ENCODE results near the gene YES1.
"Not testable (repeated sequence)": the region's sequence is repeated elsewhere in the genome, so short reads cannot be mapped to it uniquely, and the experiment has no call there.

The YES1 gene

GRCh38 chr18:778194-778927 is 33.7 kb downstream of the YES1 start:
- no peak for DNase-seq

GRCh38 chr18:777021-777420 is 35.0 kb downstream of the YES1 start:
- no peak for DNase-seq

GRCh38 chr18:776044-776443 is 36.0 kb downstream of the YES1 start:
- not testable (repeated sequence) for DNase-seq

GRCh38 chr18:774811-775210 is 37.2 kb downstream of the YES1 start:
- DNase-seq: no peak

- no peak for DNase-seq
Measured at GRCh38 chr18:773980-774624, 37.9 kb downstream of the YES1 start.

GRCh38 chr18:770583-770961 is 41.5 kb downstream of the YES1 start:
- no peak for DNase-seq

- DNase-seq: no peak
Measured at GRCh38 chr18:767961-768360, 44.1 kb downstream of the YES1 start.

GRCh38 chr18:767084-767882 is 44.8 kb downstream of the YES1 start:
- DNase-seq: no peak

- no peak for DNase-seq
Measured at GRCh38 chr18:766550-766860, 45.5 kb downstream of the YES1 start.

GRCh38 chr18:765764-766549 is 46.1 kb downstream of the YES1 start:
- DNase-seq: no peak

GRCh38 chr18:759864-760263 is 52.2 kb downstream of the YES1 start:
- not testable (repeated sequence) for DNase-seq

GRCh38 chr18:755506-755905 is 56.5 kb downstream of the YES1 start:
- DNase-seq: no peak

GRCh38 chr18:754656-755055 is 57.4 kb downstream of the YES1 start:
- DNase-seq: no peak

GRCh38 chr18:750456-750855 is 61.6 kb downstream of the YES1 start:
- DNase-seq: no peak

- no peak for DNase-seq
Measured at GRCh38 chr18:744832-745597, 67.0 kb downstream of the YES1 start.

GRCh38 chr18:741931-742512 is 70.0 kb downstream of the YES1 start:
- peak in 1 of 2 experiments; percentile 24 for DNase-seq

GRCh38 chr18:732371-732770 is 79.7 kb downstream of the YES1 start:
- no peak for DNase-seq

- no peak for DNase-seq
Measured at GRCh38 chr18:731185-731584, 80.9 kb downstream of the YES1 start.

GRCh38 chr18:730692-731091 is 81.3 kb downstream of the YES1 start:
- DNase-seq: no peak

- DNase-seq: not testable (repeated sequence)
Measured at GRCh38 chr18:730120-730519, 81.9 kb downstream of the YES1 start.

- no peak for DNase-seq
Measured at GRCh38 chr18:725646-726045, 86.4 kb downstream of the YES1 start.

GRCh38 chr18:723541-724080 is 88.4 kb downstream of the YES1 start:
- no peak for DNase-seq
